Measurements from ENCODE around the gene CACNA1C. TPM values are rescaled to one million over a fixed set of nuclear protein-coding genes. Genes with fewer than 3 reads are reported as not detected.

CACNA1C gene
- total and polyA plus RNA-seq, 4 donors, result 4.3 to 114 (median 46.3) TPM

DNA sequence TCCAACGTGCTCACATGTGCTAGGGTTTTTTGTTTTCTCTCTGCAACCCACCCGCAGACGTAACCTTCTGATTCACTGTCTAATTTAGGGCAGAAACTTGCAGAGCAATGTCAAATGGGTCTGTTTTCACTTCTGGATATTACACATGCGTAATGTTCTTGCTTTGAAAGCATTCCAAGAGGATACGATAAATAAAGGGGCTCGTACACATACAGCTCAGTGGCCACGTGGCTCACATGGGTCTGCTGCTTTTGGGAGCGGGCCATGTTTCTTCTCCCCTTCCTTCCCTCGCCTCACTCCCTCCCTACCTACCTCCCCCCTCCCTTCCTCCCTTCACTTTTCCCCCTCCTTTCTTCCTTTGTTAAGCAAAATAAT, 23.4 kb downstream of the CACNA1C start:
- H3K36me3 ChIP-seq (ENCODE audit: control insufficient read depth in 1 of 2, insufficient read depth in 2 of 2, low read length in 1 of 2), result no peaks in the 10 kb centered on the region
- H3K9me3 ChIP-seq (ENCODE audit: control insufficient read depth, low read length), result no peaks in the 10 kb centered on the region
- peak overlapping the region; percentile 61 to 97 for H3K27ac ChIP-seq (ENCODE audit: low read depth in 1 of 2, low read length in 2 of 2)
- no peaks in the 10 kb centered on the region for H3K27me3 ChIP-seq (ENCODE audit: control insufficient read depth in 1 of 2, insufficient read depth in 2 of 2, low read length in 1 of 2)
- peaks cover 0 to 7% of the 10 kb centered on the region in 2 donors for H3K4me1 ChIP-seq (ENCODE audit: control insufficient read depth in 1 of 2, insufficient read depth in 2 of 2, low read length in 2 of 2)
- H3K4me3 ChIP-seq (ENCODE audit: low read length in 2 of 2), result peak overlapping the region in 1 of 2 donors; percentile 6
- ATAC-seq (ENCODE audit: low FRiP score) (peak; percentile 60), DNase-seq (no peak)
- intact Hi-C loops (cut with DNase I), result no loop called here
- 4 to 7% methylated on average over 9 of the region's 9 CpGs for WGBS, 2 donors

DNA sequence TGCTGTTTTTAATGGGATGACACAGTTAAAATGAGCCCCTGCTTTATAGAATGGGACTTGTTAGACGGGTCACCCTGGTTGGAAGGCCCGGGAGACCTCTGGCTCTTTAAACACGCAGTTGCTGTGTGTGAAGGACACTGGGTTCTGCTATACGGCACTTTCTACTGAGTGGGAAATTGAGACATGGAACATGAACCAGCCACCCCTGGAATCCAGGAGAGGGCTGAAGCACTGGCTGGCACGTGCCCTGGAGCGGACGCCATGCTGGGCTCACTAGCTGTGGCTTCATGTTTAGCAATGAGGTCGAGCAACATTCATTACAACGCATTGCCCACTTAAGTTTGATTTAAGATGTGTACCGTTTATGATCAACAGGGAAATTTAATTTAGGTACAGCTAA, 23.9 kb downstream of the CACNA1C start:
- ATAC-seq (ENCODE audit: low FRiP score) (no peak), DNase-seq (no peak)
- no peaks in the 10 kb centered on the region for H3K9me3 ChIP-seq (ENCODE audit: control insufficient read depth, low read length)
- no peak overlapping the region for H3K4me3 ChIP-seq (ENCODE audit: low read length in 2 of 2)
- intact Hi-C loops (cut with DNase I), result no loop called here
- 29 to 39% methylated on average over 10 of the region's 10 CpGs for WGBS, 2 donors
- H3K36me3 ChIP-seq (ENCODE audit: control insufficient read depth in 1 of 2, insufficient read depth in 2 of 2, low read length in 1 of 2), result no peaks in the 10 kb centered on the region
- peak overlapping the region; percentile 61 to 100 for H3K27ac ChIP-seq (ENCODE audit: low read depth in 1 of 2, low read length in 2 of 2)
- H3K4me1 ChIP-seq (ENCODE audit: control insufficient read depth in 1 of 2, insufficient read depth in 2 of 2, low read length in 2 of 2), result peaks cover 0 to 7% of the 10 kb centered on the region in 2 donors
- H3K27me3 ChIP-seq (ENCODE audit: control insufficient read depth in 1 of 2, insufficient read depth in 2 of 2, low read length in 1 of 2), result no peaks in the 10 kb centered on the region

DNA sequence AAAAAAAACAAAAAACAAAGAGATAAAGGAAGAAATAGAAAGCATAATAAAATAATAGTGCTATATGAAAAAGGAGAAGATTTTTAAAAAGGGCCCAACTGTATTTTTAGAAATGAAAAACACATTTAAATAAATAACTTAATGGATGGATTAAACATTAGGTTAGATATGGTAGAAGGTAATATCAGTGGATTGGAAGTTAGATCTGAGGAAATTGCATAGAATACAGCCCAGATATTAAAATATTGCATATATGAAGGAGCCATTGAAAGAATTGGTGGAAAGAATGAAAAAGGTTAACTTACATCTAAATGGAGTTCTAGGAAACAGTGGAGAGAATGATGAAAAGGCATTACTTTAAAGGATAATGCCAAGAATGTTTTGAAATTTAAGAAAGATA, 27.8 kb downstream of the CACNA1C start:
- Histone ChIP-seq H3K4me1 (ENCODE audit: control insufficient read depth in 1 of 2, insufficient read depth in 2 of 2, low read length in 2 of 2) (peaks cover 5 to 12% of the 10 kb centered on the region in 2 donors), H3K36me3 (ENCODE audit: control insufficient read depth in 1 of 2, insufficient read depth in 2 of 2, low read length in 1 of 2) (no peaks in the 10 kb centered on the region), H3K4me3 (ENCODE audit: low read length in 2 of 2) (no peak overlapping the region), H3K27me3 (ENCODE audit: control insufficient read depth in 1 of 2, insufficient read depth in 2 of 2, low read length in 1 of 2) (no peaks in the 10 kb centered on the region), H3K27ac (ENCODE audit: low read depth in 1 of 2, low read length in 2 of 2) (no peak overlapping the region), H3K9me3 (ENCODE audit: control insufficient read depth, low read length) (no peaks in the 10 kb centered on the region)
- ATAC-seq (ENCODE audit: low FRiP score), result no peak
- intact Hi-C loops (cut with DNase I), result no loop called here
- no peak for DNase-seq

DNA sequence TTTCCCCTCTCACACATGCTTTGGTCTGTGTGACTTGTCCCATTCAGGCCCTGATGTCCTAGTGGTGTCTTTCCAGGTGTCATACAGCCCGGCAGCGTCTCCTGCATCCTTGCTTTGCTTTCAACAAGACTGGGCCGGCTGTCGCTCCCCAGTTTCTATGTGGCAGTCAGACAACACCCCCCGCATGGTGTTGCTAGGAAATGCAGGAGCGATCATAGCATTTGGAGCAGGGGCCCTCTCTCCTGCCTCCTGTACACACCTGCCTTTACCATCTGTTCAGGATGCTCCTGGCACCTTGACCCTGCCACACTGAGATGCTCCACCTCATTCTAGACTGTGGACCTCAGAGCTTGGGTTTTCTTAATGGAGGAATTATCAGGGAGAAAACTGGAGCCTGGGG, 29.5 kb downstream of the CACNA1C start:
- intact Hi-C loops (cut with DNase I), result no loop called here
- no peaks in the 10 kb centered on the region for H3K27me3 ChIP-seq (ENCODE audit: control insufficient read depth in 1 of 2, insufficient read depth in 2 of 2, low read length in 1 of 2)
- no peak for ATAC-seq (ENCODE audit: low FRiP score)
- H3K4me3 ChIP-seq (ENCODE audit: low read length in 2 of 2), result no peak overlapping the region
- DNase-seq, result peak in 1 of 2 donors; percentile 74
- no peaks in the 10 kb centered on the region for H3K36me3 ChIP-seq (ENCODE audit: control insufficient read depth in 1 of 2, insufficient read depth in 2 of 2, low read length in 1 of 2)
- no peaks in the 10 kb centered on the region for H3K9me3 ChIP-seq (ENCODE audit: control insufficient read depth, low read length)
- 63% methylated on average over 6 of the region's 6 CpGs for WGBS, 2 donors
- peaks cover 0 to 18% of the 10 kb centered on the region in 2 donors for H3K4me1 ChIP-seq (ENCODE audit: control insufficient read depth in 1 of 2, insufficient read depth in 2 of 2, low read length in 2 of 2)
- H3K27ac ChIP-seq (ENCODE audit: low read depth in 1 of 2, low read length in 2 of 2), result peak overlapping the region; percentile 23 to 96

DNA sequence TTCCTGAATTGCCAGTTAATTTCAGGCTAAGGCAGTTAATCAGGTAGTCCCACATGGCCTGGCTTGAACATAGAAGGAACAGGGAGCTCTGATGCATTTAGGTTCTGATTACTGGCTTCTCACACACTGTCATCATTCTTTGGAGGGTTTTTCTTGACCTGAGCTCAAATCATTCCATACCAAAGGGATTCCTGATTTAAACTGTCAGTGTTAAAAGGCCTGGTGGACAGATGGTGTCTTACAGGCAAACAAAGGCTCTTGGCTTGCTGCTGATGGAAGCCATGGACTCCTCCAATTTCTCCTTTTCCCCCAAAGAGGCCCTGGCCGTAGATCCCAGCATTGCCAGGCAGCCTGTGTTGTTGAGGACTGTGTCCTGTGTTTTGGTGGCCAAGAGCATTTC, 30.2 kb downstream of the CACNA1C start:
- Histone ChIP-seq H3K4me1 (ENCODE audit: control insufficient read depth in 1 of 2, insufficient read depth in 2 of 2, low read length in 2 of 2) (peaks cover 0 to 18% of the 10 kb centered on the region in 2 donors), H3K36me3 (ENCODE audit: control insufficient read depth in 1 of 2, insufficient read depth in 2 of 2, low read length in 1 of 2) (no peaks in the 10 kb centered on the region), H3K27me3 (ENCODE audit: control insufficient read depth in 1 of 2, insufficient read depth in 2 of 2, low read length in 1 of 2) (no peaks in the 10 kb centered on the region), H3K27ac (ENCODE audit: low read depth in 1 of 2, low read length in 2 of 2) (peak overlapping the region; percentile 47 to 80), H3K4me3 (ENCODE audit: low read length in 2 of 2) (no peak overlapping the region), H3K9me3 (ENCODE audit: control insufficient read depth, low read length) (no peaks in the 10 kb centered on the region)
- DNase-seq, result no peak
- 0 to 14% methylated on average over 1 of the region's 1 CpG for WGBS, 2 donors
- ATAC-seq (ENCODE audit: low FRiP score), result no peak
- intact Hi-C loops (cut with DNase I), result no loop called here

DNA sequence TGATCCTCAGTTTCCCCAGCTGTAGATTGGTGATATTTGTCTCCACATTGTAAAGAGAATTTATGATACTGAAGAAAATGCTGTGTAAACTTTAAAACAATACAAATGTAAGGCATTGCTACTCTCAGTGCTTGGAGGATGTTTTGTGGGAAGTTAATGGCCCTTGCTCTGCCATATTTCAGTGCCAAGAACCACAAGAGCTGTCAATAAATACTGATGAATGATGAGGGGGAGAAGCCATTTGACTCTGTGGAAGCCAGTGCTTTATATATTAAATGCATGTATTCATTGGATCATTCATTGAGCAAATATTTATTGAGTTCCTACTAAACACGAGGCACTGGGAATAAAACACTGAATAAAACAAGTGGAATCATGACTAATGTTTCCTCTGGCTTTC, 30.8 kb downstream of the CACNA1C start:
- no peak for ATAC-seq (ENCODE audit: low FRiP score)
- H3K9me3 ChIP-seq (ENCODE audit: control insufficient read depth, low read length), result no peaks in the 10 kb centered on the region
- H3K4me1 ChIP-seq (ENCODE audit: control insufficient read depth in 1 of 2, insufficient read depth in 2 of 2, low read length in 2 of 2), result peaks cover 0 to 18% of the 10 kb centered on the region in 2 donors
- peak overlapping the region; percentile 64 to 80 for H3K27ac ChIP-seq (ENCODE audit: low read depth in 1 of 2, low read length in 2 of 2)
- intact Hi-C loops (cut with DNase I), result no loop called here
- WGBS, 2 donors, result 0 to 7% methylated on average over 1 of the region's 1 CpG
- no peak overlapping the region for H3K4me3 ChIP-seq (ENCODE audit: low read length in 2 of 2)
- H3K36me3 ChIP-seq (ENCODE audit: control insufficient read depth in 1 of 2, insufficient read depth in 2 of 2, low read length in 1 of 2), result no peaks in the 10 kb centered on the region
- no peak for DNase-seq
- no peaks in the 10 kb centered on the region for H3K27me3 ChIP-seq (ENCODE audit: control insufficient read depth in 1 of 2, insufficient read depth in 2 of 2, low read length in 1 of 2)

DNA sequence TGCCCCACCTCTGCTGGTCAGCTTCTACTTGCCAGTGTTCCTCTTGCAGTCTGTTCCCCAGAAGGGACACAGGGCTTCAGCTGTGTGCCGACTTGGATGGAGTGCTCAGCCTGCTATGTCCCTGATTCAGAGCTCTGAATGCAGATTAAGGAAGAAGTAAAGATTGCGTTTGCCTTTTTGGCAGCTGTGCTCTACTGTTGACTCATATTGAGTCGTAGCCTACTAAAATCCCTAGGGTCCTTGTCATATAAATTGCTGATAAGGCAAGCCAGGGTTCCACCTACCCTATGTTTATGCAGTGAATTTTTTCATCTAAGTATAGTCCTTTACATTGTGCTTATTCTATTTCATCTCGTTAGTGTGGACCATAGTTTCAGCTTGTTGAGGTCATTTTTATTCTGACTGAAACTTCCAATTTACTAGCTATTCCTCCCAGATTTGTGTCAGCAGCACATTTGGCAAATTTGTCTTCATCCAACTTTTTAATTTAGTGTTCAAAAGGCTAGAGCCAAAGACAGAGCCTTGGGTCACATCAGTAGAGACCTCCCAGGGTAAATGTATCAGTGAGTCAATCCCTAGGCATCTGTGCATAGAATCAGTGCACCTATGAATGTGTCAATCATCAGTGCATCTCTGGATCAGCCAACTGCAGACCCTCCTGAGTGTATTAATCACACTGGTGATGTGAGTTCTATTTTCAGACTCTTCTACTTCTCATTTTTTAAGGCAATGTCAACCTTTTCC, 31.9 kb downstream of the CACNA1C start:
- Histone ChIP-seq H3K4me3 (ENCODE audit: low read length in 2 of 2) (no peak overlapping the region), H3K27ac (ENCODE audit: low read depth in 1 of 2, low read length in 2 of 2) (peak overlapping the region; percentile 44 to 75), H3K4me1 (ENCODE audit: control insufficient read depth in 1 of 2, insufficient read depth in 2 of 2, low read length in 2 of 2) (peaks cover 0 to 18% of the 10 kb centered on the region in 2 donors), H3K9me3 (ENCODE audit: control insufficient read depth, low read length) (no peaks in the 10 kb centered on the region), H3K27me3 (ENCODE audit: control insufficient read depth in 1 of 2, insufficient read depth in 2 of 2, low read length in 1 of 2) (no peaks in the 10 kb centered on the region), H3K36me3 (ENCODE audit: control insufficient read depth in 1 of 2, insufficient read depth in 2 of 2, low read length in 1 of 2) (no peaks in the 10 kb centered on the region)
- intact Hi-C loops (cut with DNase I), result no loop called here
- ATAC-seq (ENCODE audit: low FRiP score), result peak; percentile 82
- DNase-seq, result peak; percentile 70 to 82
- 2 to 5% methylated on average over 4 of the region's 4 CpGs for WGBS, 2 donors

DNA sequence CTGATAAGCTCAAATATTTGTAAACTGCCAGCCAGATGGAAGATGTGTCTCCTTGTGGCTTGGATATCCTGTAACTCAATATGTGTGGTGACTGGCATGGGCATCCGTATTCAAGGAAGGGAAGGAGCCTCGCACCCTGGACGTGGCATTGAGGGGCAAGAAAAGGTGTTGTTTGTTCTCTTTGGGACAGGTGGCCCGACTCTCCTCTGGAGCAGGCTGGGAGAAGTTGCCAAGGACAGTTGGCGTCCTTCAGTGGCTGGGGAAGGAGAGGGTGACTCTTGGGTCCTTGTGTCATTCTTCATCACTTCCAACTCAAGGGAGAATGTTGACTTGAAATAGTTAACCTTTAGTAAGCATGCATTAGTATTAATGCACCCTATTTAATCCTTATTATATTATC, 39.6 kb downstream of the CACNA1C start:
- intact Hi-C loops (cut with DNase I), result no loop called here
- Histone ChIP-seq H3K27me3 (ENCODE audit: control insufficient read depth in 1 of 2, insufficient read depth in 2 of 2, low read length in 1 of 2) (no peaks in the 10 kb centered on the region), H3K36me3 (ENCODE audit: control insufficient read depth in 1 of 2, insufficient read depth in 2 of 2, low read length in 1 of 2) (no peaks in the 10 kb centered on the region), H3K4me3 (ENCODE audit: low read length in 2 of 2) (no peak overlapping the region), H3K27ac (ENCODE audit: low read depth in 1 of 2, low read length in 2 of 2) (peak overlapping the region; percentile 33 to 64), H3K9me3 (ENCODE audit: control insufficient read depth, low read length) (no peaks in the 10 kb centered on the region), H3K4me1 (ENCODE audit: control insufficient read depth in 1 of 2, insufficient read depth in 2 of 2, low read length in 2 of 2) (peaks cover 0 to 4% of the 10 kb centered on the region in 2 donors)
- DNase-seq (no peak), ATAC-seq (ENCODE audit: low FRiP score) (no peak)
- 76 to 83% methylated on average over 5 of the region's 5 CpGs for WGBS, 2 donors

DNA sequence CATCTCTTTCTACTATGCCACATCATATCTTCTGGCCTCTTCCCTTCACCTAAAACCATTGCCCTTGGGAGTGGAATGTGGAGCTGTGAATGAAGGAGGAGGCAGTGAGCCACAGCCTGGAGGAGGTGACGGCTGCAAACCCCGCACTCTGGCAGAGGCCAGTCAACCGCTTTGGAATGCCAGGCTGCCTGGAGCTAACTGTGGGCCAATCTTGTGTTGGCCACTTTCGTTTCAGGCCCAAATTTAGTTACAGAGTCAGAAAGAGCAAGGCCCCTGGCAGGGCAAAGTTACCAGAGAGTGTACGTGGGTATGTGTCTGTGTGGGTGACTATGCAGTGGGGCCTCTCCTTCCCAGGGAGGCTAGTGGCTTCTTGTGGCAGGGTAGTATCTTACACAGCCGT, 40.1 kb downstream of the CACNA1C start:
- peak overlapping the region; percentile 69 to 71 for H3K27ac ChIP-seq (ENCODE audit: low read depth in 1 of 2, low read length in 2 of 2)
- DNase-seq, result peak; percentile 82 to 89
- peak; percentile 81 for ATAC-seq (ENCODE audit: low FRiP score)
- H3K4me1 ChIP-seq (ENCODE audit: control insufficient read depth in 1 of 2, insufficient read depth in 2 of 2, low read length in 2 of 2), result peaks cover 0 to 4% of the 10 kb centered on the region in 2 donors
- no peaks in the 10 kb centered on the region for H3K36me3 ChIP-seq (ENCODE audit: control insufficient read depth in 1 of 2, insufficient read depth in 2 of 2, low read length in 1 of 2)
- WGBS, 2 donors, result 2 to 7% methylated on average over 6 of the region's 6 CpGs
- no peak overlapping the region for H3K4me3 ChIP-seq (ENCODE audit: low read length in 2 of 2)
- no peaks in the 10 kb centered on the region for H3K9me3 ChIP-seq (ENCODE audit: control insufficient read depth, low read length)
- intact Hi-C loops (cut with DNase I), result no loop called here
- no peaks in the 10 kb centered on the region for H3K27me3 ChIP-seq (ENCODE audit: control insufficient read depth in 1 of 2, insufficient read depth in 2 of 2, low read length in 1 of 2)
